Inflammatory macrophage treated with lipopolysaccharide for 4 hours (primary cell): ENCODE measurements around the gene PAIP2.
A peak's percentile ranks its signal among the peaks of the same experiment; 100 is the strongest.
"Not testable (repeated sequence)": the region's sequence is repeated elsewhere in the genome, so short reads cannot be mapped to it uniquely, and the experiment has no call there.

Experiments used
- DNase-seq: peaks from one replicate; pipeline ENCODE4 v3.0.0-alpha.2; 2020

PAIP2 gene, protein sequence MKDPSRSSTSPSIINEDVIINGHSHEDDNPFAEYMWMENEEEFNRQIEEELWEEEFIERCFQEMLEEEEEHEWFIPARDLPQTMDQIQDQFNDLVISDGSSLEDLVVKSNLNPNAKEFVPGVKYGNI

DNA sequence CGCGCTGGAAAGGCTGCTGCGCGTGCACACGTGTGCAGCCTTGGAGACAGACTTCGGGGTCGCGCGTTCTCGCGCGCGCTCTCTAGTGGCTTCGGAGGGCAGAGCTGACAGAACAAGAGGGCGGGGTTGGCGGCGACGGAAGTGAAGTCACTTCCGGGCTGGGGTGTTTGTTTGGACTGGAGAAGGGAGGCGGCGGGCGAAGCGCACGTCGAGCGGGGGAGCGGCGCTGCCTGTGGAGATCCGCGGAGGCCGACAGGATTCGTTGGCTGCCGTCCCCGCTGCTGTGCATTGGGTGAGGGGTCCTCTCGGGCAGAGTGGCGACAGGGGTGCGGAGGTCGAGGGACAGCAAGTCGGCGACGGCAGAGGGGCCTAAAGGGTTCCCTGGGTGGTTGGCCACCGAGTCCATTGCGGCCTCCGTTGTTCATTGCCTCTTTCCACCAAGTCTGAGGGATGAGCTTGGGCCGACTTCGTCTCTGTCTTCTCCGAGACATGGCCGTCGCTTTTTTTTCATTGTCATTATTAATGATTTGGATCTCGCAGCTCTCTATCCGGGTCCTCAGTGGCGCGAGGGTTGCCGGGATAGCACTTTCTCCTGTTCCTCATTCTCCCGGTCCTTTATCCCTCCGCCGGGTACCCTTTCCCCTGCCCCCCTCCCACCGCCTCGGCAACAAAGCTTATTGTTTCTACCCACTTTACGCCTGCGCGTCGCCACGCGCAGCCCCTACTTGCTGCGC lies at the start of gene PAIP2:
Gene PAIP2, plus strand, starts transcription at position 166 of the 734 bp plus-strand sequence. CDS start 21,931 bp downstream, outside the sequence.
- DNase-seq = peak; percentile 95

GRCh38 chr5:139293202-139293506 lies 48.5 kb upstream of the PAIP2 start:
- no peak for DNase-seq

GRCh38 chr5:139293507-139294373 lies 47.9 kb upstream of the PAIP2 start, which contains the start of gene MATR3:
Gene MATR3 (plus strand): TSS chr5:139293740. CDS start chr5:139307416, 13,676 bp downstream.
- DNase-seq = peak; percentile 95

DNA sequence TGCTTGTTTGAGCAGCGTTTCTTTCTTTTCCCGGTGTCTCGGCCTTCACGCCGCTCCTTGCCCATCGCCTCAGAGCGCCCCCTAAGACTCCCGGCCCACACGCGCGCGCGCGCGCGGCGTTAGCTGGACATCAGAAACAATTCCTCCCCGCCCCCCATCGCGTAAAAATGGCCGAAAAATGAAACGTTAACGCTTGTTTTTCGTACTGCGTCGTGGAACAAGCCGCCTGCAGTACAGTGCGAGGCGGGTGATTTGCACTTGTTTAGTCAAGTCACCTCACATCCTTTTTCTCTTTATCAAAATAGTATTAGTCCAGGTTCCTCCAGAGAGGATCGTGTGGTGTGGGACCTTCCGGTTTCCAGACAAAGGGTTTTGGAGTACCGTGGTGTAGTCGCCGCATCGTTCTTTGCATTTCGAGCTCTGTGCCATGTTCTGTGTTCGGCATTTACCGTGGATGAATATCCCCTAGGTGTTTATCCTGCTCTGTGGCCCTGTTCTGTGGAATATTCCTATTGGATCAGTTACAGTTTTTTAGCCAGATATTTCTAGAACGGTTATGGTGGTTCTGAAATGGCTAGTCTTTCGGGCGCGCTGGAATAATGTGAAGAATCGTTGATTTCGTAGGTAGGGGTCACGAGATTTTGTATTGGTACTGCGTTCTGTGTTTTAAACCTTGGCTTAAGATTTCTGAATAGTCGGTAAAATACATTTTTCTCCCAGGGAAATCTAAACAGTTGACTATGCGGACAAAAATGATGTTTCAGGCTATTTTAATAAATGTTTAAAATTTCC lies 47.1 kb upstream of the PAIP2 start:
- peak; percentile 75 for DNase-seq

DNA sequence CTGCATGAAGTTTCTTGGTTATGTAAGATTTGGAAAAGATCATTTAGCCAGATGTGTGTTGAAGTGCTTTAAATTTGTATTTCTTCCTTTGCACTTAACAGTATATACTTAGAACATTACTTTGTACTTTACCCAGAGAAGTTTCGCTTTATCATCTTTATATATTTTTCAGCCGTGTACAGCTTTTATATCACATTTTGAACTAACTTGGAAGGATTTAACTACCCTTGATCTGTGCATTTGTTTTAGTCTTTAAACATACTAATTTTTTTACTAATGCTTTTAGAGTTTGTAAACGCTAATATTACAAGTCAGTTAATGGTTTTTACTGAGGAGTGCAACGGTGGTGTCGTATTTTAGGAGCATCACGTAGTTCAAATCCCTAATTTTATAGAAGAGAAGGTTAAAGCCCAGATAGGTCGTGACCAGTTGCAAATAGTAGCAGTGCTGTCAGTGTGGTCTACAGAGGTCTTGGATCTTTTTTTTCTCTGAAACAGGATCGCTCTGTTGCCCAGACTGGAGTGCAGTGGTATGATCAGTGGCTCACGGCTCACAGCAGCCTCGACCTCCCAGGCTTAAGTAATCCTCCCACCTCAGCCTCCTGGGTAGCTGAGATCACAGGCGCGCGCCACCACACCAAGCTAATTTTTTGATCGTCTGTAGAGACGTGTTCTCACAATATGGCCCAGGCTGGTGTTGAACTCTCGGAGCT lies 46.2 kb upstream of the PAIP2 start:
- no peak for DNase-seq

- no peak for DNase-seq
These were observed 45.5 kb upstream of the PAIP2 start for GRCh38 chr5:139296198-139296597.

GRCh38 chr5:139296862-139297326 lies 44.8 kb upstream of the PAIP2 start:
- no peak for DNase-seq

- no peak for DNase-seq
These were observed 44.1 kb upstream of the PAIP2 start for GRCh38 chr5:139297439-139298133.

DNA sequence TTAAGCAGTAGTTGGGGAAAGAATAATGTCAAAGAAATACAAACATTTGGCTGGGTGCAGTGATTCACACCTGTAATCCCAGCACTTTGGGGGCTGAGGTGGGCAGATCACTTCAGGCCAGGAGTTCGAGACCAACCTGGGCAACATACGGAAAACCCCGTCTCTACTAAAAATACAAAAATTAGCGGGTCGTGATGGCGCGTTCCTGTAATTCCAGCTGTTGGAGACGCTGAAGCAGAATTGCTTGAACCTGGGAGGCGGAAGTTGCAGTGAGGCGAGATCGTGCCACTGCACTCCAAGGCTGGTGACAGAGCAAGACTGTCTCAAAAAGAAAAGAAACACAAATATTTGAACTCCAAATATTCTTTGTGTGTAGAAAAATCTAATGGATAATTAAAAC lies 43.4 kb upstream of the PAIP2 start:
- no peak for DNase-seq

DNA sequence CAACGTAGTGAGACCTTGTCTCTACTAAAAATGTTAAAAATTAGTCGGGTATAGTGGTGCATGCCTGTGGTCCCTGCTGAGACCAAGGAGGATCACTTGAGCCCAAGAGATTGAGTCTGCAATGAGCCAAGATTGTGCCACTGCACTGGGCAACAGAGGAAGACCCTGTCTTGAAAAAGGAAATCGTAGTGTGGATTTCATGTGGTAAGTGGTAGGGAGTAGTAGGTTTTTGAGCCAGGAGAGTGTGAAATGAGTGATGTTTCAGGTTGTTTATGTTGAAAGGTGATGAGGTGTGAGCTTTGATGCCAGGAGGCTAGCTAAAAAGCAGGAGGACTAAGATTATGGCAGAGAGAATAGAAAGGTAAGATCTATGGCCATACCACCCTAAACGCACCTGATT lies 42.2 kb upstream of the PAIP2 start:
- no peak for DNase-seq

GRCh38 chr5:139301808-139302499 lies 39.7 kb upstream of the PAIP2 start:
- no peak for DNase-seq

DNA sequence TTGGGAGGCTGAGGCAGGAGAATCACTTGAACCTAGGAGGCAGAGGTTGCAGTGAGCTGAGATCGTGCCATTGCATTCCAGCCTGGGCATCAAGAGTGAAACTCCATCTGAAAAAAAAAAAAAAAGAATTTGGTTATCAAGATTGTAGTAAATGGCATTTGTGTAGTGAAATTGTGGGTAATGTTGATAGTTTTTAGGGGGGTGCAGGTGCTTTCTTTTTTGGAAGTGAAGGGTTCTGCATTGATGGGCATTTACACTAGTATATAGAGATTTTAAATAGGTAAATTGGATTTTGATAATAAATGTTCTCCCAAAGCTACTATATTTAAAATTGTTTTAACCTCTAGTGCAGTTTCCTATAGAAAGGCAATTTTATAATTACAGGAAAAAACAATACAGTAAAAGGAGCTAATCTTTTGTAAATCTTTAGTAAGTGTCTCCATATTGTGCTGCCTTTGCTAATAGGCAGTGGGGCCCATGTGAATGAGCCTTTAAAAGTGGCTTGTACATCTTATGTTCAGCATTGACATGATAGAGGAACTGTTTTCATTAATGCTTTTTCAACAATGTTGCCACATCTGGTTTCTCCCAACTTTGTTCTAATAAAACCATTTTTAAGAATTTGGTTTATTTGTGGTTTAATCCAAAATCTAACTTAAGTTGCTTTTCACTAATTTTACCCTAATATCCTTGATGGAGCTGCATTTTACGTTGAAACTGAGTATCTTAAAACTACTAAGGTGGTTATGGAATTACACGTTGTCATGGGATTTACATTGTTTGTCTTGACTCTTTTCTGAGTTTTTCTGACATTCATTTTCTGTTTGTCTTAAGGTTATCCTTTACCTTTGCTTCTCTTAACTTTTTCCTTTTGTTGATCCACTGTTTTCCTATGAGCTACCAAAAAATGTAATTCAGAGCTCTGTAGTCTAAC lies 37.0 kb upstream of the PAIP2 start:
- peak; percentile 4 for DNase-seq

- no peak for DNase-seq
These were observed 35.5 kb upstream of the PAIP2 start for GRCh38 chr5:139306197-139306596.

GRCh38 chr5:139306628-139307379 lies 34.9 kb upstream of the PAIP2 start:
- no peak for DNase-seq

DNA sequence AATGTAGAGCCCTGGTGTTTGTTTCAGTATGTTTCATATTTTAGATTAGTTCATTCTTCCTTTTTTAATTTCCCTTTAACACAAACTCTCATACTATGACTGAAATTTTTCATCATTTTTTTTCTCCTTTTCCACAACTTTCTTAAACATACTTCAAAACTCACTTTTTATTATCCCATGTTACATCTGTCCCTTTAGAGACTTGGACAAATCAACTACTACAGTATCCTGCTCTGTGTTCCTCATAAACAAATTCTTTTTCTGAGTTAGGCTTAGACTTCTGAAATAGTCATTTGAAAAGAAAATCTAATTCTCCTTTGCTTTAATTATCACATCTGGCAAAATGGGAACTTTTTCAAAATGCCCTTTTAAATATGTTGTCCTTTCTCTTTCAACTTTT lies 32.9 kb upstream of the PAIP2 start:
- peak; percentile 14 for DNase-seq

DNA sequence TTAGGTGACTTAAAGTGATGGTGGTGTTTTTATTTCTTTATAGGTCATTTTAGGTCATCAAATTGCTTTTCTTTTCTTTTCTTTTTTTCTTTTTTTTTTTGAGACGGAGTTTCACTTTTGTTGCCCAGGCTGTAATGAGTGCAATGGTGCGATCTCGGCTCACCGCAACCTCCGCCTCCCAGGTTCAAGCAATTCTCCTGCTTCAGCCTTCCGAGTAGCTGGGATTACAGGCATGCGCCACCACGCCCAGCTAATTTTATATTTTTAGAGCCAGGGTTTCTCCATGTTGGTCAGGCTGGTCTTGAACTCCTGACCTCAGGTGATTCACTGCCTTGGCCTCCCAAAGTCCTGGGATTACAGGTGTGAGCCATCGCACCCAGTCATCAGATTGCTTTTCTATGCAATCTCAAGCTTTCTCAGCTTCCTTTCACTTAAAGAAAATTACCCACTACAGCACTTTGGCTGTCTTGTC lies 30.9 kb upstream of the PAIP2 start:
- not testable (repeated sequence) for DNase-seq

- DNase-seq = no peak
These were observed 29.6 kb upstream of the PAIP2 start for GRCh38 chr5:139312075-139312474.

- DNase-seq = no peak
These were observed 27.4 kb upstream of the PAIP2 start for GRCh38 chr5:139314276-139314675.
